ENCODE results near the gene RECQL. TPM values are rescaled to one million over a fixed set of nuclear protein-coding genes. Genes with fewer than 3 reads are reported as not detected.

Gene RECQL
- total RNA-seq, 1 donor from 2014 or later, result 55.3 TPM

- no peaks in the 10 kb centered on the region for H3K36me3 ChIP-seq (ENCODE audit: control insufficient read depth, insufficient read depth, low read length)
- H3K27me3 ChIP-seq (ENCODE audit: control insufficient read depth, insufficient read depth, low read length), result no peaks in the 10 kb centered on the region
- no peak for TF ChIP-seq CTCF (IDR thresholded peaks at IDR 0.05; ENCODE audit: insufficient read depth, low read length, poor library complexity, severe bottlenecking)
- no peak for DNase-seq (ENCODE audit: low read depth)
- H3K4me3 ChIP-seq (ENCODE audit: low read depth, low read length), result no peak overlapping the region
Measured at GRCh38 chr12:21542403-21542802, 41.0 kb upstream of the RECQL start.

GRCh38 chr12:21541773-21542172 is 40.3 kb upstream of the RECQL start:
- no peak for TF ChIP-seq CTCF (IDR thresholded peaks at IDR 0.05; ENCODE audit: insufficient read depth, low read length, poor library complexity, severe bottlenecking)
- Histone ChIP-seq H3K4me3 (ENCODE audit: low read depth, low read length) (no peak overlapping the region), H3K27me3 (ENCODE audit: control insufficient read depth, insufficient read depth, low read length) (no peaks in the 10 kb centered on the region), H3K36me3 (ENCODE audit: control insufficient read depth, insufficient read depth, low read length) (no peaks in the 10 kb centered on the region)
- DNase-seq (ENCODE audit: low read depth), result no peak

GRCh38 chr12:21539797-21540196 is 38.4 kb upstream of the RECQL start:
- no peak for TF ChIP-seq CTCF (IDR thresholded peaks at IDR 0.05; ENCODE audit: insufficient read depth, low read length, poor library complexity, severe bottlenecking)
- DNase-seq (ENCODE audit: low read depth), result no peak
- Histone ChIP-seq H3K27me3 (ENCODE audit: control insufficient read depth, insufficient read depth, low read length) (no peaks in the 10 kb centered on the region), H3K36me3 (ENCODE audit: control insufficient read depth, insufficient read depth, low read length) (no peaks in the 10 kb centered on the region), H3K4me3 (ENCODE audit: low read depth, low read length) (no peak overlapping the region)

GRCh38 chr12:21538061-21538653 is 36.7 kb upstream of the RECQL start:
- TF ChIP-seq CTCF (IDR thresholded peaks at IDR 0.05; ENCODE audit: insufficient read depth, low read length, poor library complexity, severe bottlenecking), result no peak
- Histone ChIP-seq H3K4me3 (ENCODE audit: low read depth, low read length) (no peak overlapping the region), H3K36me3 (ENCODE audit: control insufficient read depth, insufficient read depth, low read length) (no peaks in the 10 kb centered on the region), H3K27me3 (ENCODE audit: control insufficient read depth, insufficient read depth, low read length) (no peaks in the 10 kb centered on the region)
- DNase-seq (ENCODE audit: low read depth), result no peak

- DNase-seq (ENCODE audit: low read depth), result no peak
- Histone ChIP-seq H3K27me3 (ENCODE audit: control insufficient read depth, insufficient read depth, low read length) (no peaks in the 10 kb centered on the region), H3K36me3 (ENCODE audit: control insufficient read depth, insufficient read depth, low read length) (no peaks in the 10 kb centered on the region), H3K4me3 (ENCODE audit: low read depth, low read length) (no peak overlapping the region)
- TF ChIP-seq CTCF (IDR thresholded peaks at IDR 0.05; ENCODE audit: insufficient read depth, low read length, poor library complexity, severe bottlenecking), result no peak
Measured at GRCh38 chr12:21529456-21529855, 28.0 kb upstream of the RECQL start.

- H3K4me3 ChIP-seq (ENCODE audit: low read depth, low read length), result no peak overlapping the region
- no peaks in the 10 kb centered on the region for H3K27me3 ChIP-seq (ENCODE audit: control insufficient read depth, insufficient read depth, low read length)
- TF ChIP-seq CTCF (IDR thresholded peaks at IDR 0.05; ENCODE audit: insufficient read depth, low read length, poor library complexity, severe bottlenecking), result no peak
- no peaks in the 10 kb centered on the region for H3K36me3 ChIP-seq (ENCODE audit: control insufficient read depth, insufficient read depth, low read length)
- DNase-seq (ENCODE audit: low read depth), result peak; percentile 34
Measured at GRCh38 chr12:21528953-21529352, 27.5 kb upstream of the RECQL start.

Data from kidney epithelial cell (primary cell).